HCT116 (cell line): ENCODE results near the gene NT5C1B.
A peak's percentile ranks its signal among the peaks of the same experiment; 100 is the strongest.

Experiments used
- CTCF ChIP-seq, 3 experiments: fragments of 200-600 bp in 1 of 3; sonication (generic) in 1 of 3; IDR thresholded peaks in 2 of 3; conservative IDR thresholded peaks in 1 of 3; 2 replicates each; pipeline ENCODE4 v1.5.1; 2012 to 2017; ENCODE audit warnings: low read depth in 2 of 3, low read length in 2 of 3, antibody characterized with exemption in 1 of 3, borderline replicate concordance in 1 of 3, control low read depth in 1 of 3, mild to moderate bottlenecking in 1 of 3, mixed read lengths in 1 of 3, mixed run types in 1 of 3, moderate library complexity in 1 of 3; ENCODE audit not compliant: insufficient read depth in 1 of 3
- EZH2 ChIP-seq: fragments of 200-600 bp; sonication (generic); IDR thresholded peaks from 2 replicates; pipeline ENCODE4 v1.6.1; 2017; ENCODE audit warnings: antibody characterized with exemption, mixed run types
- POLR2A ChIP-seq: IDR thresholded peaks from 2 replicates; pipeline ENCODE4 v1.7.0; 2011; ENCODE audit warnings: borderline replicate concordance; ENCODE audit not compliant: insufficient read depth, insufficient read length; ENCODE audit errors: extremely low read depth
- POLR2AphosphoS5 ChIP-seq: IDR thresholded peaks from 2 replicates; pipeline ENCODE4 v1.6.1; 2011; ENCODE audit warnings: mild to moderate bottlenecking, low read depth, low read length, moderate library complexity
- RAD21 ChIP-seq: IDR thresholded peaks from 2 replicates; pipeline ENCODE4 v1.6.1; 2012; ENCODE audit warnings: low read depth, mild to moderate bottlenecking
- REST ChIP-seq: IDR thresholded peaks from 2 replicates; pipeline ENCODE4 v1.6.1; 2012; ENCODE audit warnings: low read depth
- SIN3A ChIP-seq: IDR thresholded peaks from 2 replicates; pipeline ENCODE4 v1.6.1; 2012; ENCODE audit warnings: low read depth

GRCh38 chr2:18560031-18560796, 29.2 kb downstream of the NT5C1B start, which contains the start of gene RDH14:
- TF ChIP-seq CTCF (IDR thresholded peaks at IDR 0.05 in 2 of 3, conservative IDR thresholded peaks at IDR 0.05 in 1 of 3; ENCODE audit: borderline replicate concordance in 1 of 3, insufficient read depth in 1 of 3, low read depth in 2 of 3, low read length in 2 of 3) (no peak), REST (no peak), POLR2A (peak; percentile 13), SIN3A (no peak; the same call in 1 of the 2 replicates), RAD21 (no peak), POLR2AphosphoS5 (no peak; the same call in 1 of the 2 replicates), EZH2 (no peak)
